SHP77 (cell line): ENCODE measurements around the gene ADCY9.
"Not testable (repeated sequence)": the region's sequence is repeated elsewhere in the genome, so short reads cannot be mapped to it uniquely, and the experiment has no call there.

Source experiments
- DNase-seq, 2 experiments: peaks; one replicate each; lab custom pipeline; 2025; lab: John Stamatoyannopoulos, UW

The ADCY9 gene

DNA sequence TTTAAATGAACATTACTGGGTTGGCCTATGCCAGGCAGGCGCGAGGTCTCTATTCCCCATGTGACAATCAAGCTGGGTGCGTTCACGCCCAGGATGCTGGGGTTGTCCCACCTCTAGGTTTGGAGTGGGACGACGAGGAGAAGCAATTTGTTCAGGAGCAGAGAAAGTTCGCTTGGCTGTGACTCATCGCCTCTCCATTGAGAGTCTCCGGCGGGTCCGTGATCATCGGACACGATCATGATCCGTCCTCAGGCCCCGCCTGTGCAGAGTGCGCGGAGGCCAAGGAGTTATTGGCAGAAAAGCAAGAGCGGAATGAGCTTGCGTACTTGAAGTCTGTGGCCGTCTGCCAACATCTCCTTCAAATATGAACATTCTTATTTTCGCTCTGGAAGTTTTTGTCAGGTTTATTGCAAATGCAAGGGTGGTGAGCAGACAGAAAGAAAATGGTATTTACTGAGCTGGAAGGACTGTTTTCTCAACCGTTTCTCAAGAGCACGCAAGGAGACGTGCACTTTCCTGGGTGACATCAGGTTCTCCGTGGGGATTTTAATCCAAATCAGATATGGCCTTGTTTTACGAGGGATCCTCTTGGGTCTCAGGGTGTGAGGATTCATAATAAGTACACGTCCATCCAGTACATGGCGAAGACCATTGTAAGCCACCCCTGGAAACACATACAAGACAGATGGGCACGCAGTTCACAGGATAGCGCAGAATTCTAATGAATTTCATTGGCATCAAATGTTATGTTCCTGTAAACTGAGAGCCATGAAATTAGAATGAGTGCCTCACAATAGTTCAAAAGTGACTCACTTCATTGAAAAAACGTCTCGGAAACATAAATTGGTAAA lies 165.7 kb downstream of the ADCY9 start:
- DNase-seq = peak in 1 of 2 experiments; percentile 18

DNA sequence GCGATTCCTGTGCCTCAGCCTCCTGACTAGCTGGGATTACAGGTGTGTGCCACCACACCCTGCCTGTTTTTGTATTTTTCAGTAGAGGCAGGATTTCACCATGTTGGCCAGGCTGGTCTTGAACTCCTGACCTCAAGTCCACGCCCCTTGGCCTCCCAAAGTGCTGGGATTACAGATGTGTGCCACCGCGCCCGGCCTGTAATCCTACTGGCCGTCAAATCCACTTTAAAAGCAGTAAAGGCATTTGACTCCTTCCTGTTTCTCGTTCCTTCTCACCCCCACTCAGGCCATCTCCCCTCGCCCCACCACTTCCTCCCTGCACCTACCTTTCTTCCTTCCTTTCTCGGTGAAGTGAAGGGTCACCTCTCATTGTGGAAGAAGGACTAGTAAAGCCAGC lies 166.3 kb downstream of the ADCY9 start:
- DNase-seq = no peak

DNA sequence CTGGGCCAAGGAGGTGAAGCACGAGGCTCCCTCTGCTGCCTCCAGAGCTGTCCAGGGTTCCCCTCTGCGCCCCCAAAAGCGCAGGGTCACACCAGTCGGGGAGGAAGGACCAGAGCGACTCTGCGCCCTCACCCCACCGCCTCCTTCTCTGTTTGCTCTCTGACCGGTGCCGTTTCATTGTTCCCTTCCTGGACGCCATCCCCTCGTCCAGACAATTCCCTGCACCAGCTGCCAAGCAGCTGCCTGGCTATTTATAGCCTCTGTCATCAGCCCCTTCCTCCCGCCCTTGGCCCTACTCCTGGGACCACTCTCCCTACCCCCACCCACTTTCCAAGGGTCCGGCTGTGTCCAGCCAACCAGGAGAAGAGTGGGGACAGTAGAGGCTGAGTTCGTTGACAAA lies 167.0 kb downstream of the ADCY9 start:
- DNase-seq = peak; percentile 73 to 74

DNA sequence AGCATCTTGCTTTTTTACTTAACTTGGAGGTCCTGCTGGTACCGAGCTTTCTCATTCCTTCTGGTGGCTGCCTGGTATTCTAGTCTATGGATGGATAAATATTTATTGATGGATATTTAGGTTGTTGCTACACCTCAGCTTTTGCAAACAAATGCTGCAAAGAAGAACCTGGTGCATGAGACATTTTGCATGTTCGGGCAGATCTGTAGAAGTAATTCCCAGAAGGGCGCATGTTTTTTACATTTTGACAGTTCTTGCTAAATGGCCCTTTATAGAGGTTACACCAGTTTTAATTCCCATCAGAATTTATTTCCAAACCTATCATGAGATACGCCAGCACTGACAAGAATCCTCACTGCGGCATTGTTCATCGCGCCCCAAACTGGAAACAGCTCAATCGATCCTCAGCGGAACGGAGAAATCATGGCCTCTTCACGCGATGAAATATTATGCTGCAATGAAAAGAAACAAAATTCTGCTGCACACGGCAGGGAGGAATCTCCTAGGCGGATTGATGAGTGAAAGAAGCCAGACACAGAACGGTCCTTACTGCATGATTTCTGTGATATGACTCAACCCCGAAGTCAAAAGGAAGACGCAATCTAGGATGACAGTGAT lies 167.8 kb downstream of the ADCY9 start:
- DNase-seq = no peak

DNA sequence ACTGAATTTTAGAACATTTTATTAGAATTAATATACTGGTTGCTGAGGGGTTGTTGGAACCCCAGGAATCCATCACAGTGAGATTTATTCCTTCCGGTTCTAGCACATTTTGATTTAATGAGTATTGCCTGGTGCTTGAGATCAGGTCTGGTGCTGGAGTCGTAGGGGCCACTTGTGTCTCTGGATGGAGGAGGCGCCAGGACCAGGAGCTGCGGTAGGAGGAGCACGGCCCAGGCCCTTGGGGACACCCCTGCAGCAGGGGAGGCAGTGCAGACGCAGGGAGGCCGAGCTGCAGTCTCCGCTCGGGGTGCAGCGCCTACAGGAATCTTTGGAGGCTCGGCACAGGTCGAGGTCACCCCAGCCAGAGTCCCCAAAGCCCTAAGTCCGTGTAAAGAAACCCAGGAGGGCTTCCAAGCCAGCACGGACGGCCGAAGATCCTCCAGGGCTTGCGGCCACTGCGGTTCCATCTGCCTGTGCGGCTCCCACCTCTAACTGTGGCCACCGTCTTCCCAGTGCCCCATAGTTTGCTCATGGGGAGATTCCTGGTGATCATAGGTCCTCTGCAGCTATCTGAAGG lies 169.6 kb downstream of the ADCY9 start:
- no peak for DNase-seq

DNA sequence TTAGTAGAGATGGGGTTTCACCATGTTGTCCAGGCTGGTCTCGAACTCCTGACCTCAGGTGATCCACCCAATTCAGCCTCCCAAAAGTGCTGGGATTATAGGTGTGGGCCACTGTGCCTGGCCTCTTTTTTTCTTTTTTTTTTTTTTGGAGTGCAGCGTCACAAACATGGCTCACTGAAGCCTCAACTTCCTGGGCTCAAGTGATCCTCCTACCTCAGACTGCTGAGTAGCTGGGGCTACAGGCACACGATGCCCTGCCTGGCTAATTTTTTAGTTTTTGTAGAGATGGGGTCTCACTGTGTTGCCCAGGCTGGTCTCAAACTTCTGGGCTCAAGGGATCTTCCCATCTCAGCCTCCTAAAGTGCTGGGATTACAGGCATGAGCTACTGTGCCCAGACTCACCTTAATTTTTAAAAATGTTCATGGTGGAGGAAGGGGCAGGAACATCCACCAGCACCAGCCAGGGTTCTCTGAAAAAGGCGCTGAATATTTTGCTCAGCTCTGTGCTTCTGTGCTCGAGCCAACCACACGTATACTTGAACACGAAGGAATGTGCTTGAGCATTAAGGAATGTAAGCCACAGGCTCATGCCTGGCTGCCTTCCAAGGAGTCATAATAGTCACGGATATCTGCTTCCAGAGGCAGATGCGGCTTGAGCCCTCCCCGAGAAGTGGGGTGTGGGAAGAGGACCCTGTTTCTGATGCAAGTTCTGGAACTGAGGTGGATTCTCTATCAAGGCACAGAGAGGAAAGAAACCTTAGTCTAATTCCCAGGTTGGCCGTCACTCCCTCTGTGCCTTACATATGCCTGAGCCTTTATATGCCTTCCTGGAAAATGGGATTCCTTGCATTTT lies 170.3 kb downstream of the ADCY9 start:
- DNase-seq = no peak

DNA sequence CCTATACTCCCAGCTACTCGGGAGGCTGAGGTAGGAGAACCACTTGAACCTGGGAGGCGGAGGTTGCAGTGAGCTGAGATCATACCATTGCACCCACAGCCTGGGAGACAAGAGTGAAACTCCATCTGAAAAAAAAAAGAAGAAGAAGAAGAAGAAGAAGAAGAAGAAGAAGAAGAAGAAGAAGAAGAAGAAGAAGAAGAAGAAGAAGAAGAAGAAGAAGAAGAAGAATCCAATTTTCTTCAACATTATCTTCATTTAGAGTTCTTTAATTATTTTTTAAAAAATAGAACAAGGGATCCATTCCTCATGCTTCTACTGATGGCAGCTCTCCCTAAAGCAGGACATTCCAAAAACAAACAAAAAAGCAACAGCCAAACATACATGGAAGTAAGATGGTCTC lies 171.8 kb downstream of the ADCY9 start:
- not testable (repeated sequence) for DNase-seq

DNA sequence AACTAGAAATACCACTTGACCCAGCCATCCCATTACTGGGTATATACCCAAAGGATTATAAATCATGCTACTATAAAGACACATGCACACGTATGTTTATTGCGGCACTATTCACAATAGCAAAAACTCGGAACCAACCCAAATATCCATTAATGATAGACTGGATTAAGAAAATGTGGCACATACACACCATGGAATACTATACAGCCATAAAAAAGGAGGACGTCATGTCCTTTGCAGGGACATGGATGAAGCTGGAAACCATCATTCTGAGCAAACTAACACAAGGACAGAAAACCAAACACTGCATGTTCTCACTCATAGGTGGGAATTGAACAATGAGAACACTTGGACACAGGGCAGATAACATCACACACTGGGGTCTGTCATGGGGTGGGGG lies 174.1 kb downstream of the ADCY9 start:
- not testable (repeated sequence) for DNase-seq

DNA sequence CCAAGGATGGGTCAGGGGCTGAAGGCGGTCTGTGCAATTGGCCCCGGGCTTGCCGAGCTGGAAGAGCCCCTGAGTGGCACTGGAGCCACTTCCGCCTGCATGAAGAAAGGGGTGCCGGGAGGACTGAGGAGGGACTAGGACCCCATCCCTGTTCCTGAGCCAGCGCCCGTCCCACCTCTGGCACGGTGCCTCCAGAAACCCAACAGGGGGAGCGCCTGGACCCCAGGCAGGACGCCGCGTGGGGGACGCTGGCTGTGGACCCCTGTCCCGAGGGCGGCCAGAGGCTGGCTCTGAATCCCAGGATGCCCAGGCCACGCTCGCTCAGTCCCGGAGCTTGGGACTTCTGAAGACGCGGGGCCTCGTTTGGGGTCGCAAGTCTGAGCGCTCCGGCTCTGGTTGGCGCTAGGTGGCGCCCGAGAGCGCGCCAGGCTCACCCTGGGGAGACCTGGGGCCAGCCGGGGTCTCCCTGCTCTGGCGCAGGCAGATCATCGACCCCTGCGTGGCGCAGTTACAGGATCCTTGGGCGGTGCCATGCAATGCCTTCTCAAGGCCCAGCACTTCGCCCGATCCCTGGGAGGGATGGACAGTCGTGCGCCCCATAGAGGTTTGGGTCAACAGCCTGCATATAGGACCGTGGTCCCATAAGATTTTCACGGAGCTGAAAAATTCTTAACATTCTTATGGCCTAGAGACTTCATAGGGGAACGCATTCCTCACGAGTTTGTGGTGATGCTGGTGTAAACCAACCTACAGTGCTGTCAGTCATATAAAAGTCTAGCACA lies 177.2 kb downstream of the ADCY9 start:
- DNase-seq = peak; percentile 21 to 48

DNA sequence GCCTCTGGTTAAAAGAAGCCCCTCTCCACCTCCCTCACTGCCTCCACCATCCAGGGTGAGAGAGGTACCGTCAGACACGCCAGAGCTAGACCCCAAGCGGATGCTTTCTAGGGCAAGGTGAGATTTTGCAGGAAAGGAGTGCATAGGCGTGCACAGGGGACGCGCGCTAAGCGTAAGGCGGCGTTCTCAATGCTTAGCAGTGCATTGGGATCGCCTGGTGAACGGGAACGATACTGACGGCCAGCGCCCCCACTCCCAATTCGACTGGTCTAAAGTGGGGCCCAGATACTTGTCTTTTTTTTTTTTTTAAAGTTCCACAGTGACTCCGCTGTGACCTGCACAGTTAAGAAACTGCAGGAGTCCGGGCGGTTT lies 177.8 kb downstream of the ADCY9 start:
- DNase-seq = no peak

DNA sequence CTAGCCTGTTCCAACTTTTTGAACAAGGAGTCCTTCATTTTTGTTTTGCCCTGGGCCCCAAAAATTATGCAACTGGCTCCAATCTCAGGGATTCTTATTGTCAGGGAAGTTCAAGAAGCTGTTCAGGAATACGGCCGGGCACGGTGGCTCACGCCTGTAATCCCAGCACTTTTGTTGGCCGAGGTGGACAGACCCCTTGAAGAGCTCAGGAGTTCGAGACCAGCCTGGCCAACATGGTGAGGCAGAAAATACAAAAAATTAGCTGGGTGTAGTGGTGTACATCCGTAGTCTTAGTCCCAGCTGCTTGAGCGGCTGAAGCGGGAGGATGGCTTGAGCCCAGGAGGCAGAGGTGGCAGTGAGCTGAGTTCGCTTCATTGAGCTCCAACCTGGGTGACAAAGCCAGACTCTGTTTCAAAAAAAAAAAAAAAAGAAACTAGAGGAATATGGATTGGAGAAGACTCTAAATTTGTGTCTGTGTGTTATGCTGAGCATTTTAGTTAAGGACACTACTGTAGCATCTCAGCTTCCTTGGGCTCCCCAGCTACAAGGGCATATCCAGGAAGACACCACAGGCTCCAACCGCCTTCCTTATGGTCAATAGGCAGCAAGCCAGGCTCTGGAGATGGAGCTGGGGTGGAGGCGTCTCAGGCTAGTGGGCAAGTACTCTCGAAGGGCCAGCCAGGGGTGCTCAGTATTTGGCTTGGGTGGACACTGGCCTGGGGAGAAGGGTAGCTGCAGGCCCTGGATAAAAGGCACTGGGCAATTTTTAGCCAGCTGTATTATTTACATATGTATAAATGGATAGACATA lies 179.0 kb downstream of the ADCY9 start:
- DNase-seq = no peak

DNA sequence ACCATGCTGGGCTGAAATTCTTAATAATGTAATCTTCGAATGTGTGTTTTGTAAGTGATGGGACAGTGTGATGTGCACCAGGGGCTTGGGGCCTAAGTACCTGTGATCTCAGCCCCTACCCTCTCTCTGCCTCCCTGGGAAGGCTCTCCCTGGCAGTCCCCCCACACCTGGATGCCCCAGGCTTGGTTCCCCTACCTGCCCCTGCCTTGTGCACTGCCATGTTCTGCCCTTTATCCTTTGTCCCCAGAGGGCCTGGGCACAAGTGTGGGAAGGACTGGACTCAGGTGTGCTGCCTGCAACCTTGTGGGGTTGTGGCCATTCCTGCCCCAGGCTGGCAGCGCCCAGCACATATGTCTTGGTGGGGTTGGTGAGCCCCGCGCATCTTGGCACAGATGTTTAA lies 180.3 kb downstream of the ADCY9 start:
- no peak for DNase-seq

DNA sequence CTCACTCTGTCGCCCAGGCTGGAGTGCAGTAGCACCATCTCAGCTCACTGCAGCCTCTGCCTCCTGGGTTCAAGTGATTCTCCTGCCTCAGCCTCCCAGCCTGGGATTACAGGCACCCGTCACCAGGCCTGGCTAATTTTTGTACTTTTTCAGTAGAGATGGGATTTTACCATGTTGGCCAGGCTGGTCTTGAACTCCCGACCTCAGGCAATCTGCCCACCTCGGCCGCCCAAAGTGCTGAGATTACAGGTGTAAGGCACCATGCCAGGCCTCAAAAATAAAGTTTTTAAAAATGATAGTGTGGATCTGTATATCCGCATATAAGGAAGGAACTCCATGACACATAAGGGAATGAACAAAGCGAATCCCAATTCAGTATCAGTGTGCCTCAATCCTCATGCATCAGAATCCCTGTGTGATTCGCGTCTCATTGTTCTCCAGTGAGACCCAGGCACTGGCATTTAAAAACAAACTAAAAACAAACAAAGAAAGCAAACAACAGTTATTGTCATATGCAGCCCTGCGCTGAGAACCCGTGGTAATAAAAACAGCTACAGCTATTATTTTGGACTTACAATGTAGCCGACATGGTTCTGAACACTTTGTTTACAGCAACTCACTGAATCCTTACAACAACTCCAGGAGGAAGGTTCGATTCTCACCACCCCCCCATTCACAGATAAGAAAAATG lies 181.6 kb downstream of the ADCY9 start:
- DNase-seq = no peak

DNA sequence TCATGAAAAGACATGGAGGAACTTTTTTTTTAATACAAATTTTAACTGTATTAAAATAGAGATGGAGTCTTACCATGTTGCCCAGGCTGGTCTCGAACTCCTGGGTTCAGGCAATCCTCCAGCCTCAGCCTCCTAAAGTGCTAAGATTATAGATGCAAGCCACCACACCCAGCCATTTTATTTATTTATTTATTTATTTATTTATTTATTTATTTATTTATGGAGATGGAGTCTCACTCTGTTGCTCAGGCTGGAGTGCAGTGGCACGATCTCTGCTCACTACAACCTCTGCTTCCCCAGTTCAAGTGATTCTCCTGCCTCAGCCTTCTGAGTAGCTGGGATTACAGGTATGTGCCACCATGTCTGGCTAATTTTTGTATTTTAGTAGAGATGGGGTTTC lies 189.1 kb downstream of the ADCY9 start:
- DNase-seq = not testable (repeated sequence)

DNA sequence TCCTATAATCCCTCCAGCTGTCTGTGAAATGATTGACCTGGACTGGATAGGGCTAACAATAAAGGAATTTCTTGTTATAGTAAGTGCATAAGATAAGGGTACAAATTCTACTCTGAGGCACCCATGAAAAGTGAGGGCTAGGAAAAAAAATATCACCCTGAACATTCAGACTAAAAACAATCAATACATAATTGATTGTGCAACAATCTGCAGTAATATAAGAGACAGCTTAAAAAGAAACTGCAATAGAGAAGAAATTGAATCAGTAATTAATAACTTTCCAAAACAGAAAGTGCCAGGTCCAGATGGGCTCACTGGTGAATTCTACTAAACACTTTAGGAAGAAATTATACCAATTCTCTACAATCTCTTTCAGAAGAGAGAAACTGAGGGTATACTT lies 191.5 kb downstream of the ADCY9 start:
- DNase-seq = no peak

DNA sequence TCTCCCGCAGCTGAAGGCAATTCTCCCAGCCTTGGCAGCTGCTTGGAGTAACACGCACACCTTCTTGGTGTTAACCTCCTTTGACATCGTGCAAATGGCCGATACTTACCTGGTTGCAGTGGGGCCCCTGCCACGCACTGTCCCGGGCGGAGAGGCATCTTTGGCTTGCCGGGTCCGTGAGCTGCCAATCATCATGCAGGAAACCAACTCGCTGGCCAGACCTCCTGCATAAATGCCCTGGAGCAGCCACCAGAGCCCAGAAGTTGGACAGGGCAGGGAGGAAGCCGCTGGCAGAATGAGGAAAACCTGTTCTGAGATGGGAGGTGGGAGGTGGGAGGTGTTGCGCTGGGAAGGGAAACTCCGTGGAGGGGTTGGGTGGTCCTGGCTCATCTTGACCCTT lies 194.0 kb downstream of the ADCY9 start:
- DNase-seq = no peak

DNA sequence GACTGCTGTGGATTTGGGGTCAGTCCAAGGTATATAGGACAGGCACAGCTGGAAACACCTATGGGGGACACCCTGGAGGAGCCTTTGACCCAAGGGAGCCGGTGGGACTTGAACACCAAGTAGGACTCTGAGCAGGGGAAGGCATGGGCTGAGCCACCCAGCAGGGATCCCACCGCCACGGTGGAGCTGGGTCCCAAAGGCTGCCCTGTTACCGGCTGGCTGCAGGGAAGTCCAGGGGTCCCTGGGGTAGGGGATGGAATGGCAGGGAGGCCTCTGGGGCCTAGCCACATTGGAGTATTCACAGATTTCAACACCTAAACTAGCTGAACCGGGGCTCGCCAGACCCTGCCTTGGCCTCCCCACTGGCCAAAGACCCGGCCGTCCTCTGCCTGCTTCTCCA lies 196.0 kb downstream of the ADCY9 start:
- no peak for DNase-seq

DNA sequence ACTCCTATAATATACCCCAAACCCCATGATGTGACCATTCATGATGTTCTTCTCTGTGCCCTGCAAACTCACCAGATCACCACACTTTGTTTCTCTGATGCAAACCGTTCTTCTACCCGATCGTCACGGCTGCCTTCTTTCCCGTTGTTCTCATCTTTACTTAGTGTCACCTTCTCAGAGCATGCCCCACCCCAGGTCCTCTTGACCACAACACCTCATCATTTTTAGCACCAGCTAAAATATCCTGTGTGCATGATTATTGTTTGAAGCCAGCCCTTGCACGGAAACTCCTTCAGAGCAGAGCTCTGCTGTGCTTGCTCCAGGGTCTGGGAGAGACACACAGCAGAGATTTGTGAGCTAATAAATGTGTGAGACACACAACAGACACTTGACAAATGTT lies 196.8 kb downstream of the ADCY9 start:
- DNase-seq = no peak

DNA sequence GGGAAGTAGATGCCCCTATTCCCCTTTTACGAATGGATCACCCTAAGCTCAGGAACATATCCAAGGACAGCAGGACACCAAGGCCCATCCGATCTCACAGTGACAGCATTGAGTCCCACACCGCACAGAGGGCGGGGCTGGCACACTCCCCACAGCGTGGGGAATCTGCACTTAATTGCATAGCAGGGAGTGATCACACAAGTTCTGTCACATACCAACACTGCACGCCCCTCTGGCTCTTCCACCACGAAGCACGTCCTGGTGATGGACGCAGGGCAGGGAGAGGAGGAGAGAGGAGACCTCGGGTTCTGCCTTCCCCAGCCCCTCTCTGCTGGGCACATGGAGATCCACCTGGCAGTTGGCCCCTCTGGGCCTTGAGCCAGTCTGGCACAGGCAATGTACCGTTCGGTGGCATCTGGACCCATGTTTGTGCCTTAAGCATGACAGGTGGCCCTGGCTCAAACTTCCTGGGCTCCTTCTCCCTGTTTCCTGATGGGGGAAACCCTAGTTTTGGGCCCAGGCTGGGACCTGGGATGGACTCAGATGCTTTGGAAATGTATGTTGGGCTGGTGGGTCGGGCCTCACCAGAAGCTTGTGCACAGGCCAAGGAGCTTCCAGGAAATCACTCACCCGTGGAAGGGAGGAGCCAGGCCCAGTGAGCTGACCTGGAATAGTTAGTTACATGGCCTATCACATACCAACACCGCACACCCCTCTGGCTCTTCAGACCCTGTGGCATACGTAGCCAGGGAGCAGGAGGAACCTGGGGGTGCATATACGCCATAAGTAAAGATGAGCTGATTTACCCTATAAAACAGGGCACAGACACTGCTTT lies 200.6 kb downstream of the ADCY9 start:
- DNase-seq = no peak
